Measurements from ENCODE around the gene ARID3A.

ARID3A gene

DNA sequence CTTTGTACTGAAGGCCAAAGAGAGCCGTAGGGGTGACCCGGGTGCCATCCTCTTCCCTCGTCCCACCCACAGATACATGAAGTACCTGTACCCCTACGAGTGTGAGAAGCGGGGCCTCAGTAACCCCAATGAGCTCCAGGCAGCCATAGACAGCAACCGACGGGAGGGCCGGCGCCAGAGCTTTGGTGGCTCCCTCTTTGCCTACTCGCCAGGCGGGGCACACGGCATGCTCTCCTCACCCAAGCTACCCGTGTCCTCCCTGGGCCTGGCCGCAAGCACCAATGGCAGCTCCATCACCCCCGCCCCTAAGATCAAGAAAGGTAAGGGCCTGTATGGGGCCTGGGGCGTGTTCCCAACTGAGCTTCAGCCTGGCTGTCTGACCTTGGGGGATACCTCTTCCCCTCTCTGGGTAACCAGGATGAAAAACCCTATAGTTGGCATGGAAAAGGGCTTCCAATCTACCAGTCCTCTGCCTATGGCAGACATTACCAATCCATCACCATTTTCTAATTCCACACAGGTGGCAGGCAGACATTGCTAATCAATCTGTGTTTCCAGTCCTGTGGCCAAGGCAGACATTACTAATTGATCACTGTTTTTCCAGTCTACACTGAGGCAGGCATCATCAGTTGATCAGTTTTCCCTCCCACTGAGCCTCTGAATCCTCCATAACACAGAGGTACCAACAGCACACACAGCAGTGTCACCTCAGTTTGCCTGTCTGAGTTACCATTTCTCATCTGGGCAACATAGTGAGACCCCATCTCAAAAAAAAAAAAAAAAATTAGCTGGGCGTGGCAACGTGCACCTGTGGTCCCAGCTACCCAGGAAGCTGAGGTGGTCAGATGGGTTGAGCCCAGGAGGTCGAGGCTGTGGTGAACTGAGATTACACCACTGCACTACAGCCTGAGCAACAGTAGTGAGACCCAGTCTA lies 39.2 kb downstream of the ARID3A start:
- DNase-seq (ENCODE audit: low read depth): no peak

DNA sequence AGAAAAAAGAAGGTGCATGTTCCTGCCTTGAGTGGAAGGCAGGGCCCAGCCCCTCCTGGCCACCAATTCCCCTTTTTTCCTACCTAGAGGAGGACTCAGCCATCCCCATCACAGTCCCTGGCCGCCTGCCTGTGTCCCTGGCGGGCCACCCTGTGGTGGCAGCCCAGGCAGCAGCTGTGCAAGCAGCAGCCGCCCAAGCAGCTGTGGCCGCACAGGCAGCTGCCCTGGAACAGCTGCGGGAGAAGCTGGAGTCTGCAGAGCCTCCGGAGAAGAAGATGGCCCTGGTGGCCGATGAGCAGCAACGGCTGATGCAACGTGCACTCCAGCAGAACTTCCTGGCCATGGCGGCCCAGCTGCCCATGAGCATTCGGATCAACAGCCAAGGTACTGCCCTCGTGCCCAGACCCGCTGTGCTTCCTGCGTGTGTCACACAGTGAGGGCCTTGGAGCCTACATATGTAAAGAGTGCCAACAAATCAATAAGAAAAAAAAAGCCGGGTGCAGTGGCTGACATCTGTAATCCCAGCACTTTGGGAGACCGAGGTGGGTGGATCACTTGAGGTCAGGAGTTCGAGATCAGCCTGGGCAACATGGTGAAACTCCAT lies 40.8 kb downstream of the ARID3A start:
- DNase-seq (ENCODE audit: low read depth): no peak

DNA sequence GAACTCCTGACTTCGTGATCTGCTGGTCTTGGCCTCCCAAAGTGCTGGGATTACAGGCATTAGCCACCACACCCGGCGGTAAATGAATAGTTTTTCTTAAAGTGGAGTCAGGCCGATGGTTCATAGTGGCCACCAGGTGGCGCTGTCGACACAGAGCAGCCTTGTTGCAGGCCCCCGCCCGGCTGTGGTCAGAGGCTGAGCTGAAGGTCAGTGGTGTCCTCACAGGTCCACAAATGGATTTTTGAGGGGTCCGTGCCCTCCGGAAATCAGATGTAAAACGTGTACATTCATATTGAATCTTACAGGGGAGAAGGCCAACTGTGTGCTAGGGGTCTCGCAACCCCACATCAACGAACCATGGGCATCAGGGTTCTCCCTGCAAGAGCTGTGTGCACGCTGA lies 44.9 kb downstream of the ARID3A start:
- DNase-seq (ENCODE audit: low read depth): no peak

DNA sequence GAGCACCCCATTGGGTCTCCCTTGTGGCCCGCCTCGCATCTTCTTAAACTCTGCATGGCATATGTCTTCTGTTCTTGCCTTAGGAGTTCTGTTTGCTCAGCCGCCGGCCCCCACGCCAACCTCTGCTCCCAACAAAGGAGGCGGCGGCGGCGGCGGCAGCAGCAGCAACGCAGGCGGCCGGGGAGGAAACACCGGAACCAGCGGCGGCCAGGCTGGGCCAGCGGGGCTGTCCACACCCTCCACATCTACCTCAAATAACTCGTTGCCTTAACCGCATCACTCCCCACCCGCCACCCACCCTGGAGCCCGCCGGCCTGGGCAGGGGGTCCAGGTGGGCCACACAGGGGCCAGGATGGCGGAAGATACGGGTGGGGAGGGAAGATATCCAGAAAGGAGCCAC lies 46.0 kb downstream of the ARID3A start:
- DNase-seq (ENCODE audit: low read depth): no peak

DNA sequence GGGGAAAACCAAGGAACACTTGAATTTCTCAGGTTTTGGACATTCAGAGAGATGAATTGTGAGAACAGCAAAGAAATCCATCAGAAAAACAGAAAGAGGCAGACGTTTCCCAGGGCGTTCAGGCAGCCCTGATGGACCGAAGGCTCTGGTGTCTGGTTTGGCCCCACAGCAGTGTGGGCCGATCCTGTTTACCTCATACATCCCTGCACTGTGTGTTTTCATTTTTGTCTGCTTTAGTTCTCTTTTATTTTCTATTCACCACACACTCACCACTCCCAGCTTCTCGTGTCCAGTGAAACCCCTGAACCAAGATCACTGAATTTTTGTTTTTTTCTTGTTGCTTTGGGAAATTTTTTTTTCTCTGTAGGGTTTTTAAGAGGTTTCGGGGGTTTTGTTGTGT lies 46.4 kb downstream of the ARID3A start:
- DNase-seq (ENCODE audit: low read depth): no peak

DNA sequence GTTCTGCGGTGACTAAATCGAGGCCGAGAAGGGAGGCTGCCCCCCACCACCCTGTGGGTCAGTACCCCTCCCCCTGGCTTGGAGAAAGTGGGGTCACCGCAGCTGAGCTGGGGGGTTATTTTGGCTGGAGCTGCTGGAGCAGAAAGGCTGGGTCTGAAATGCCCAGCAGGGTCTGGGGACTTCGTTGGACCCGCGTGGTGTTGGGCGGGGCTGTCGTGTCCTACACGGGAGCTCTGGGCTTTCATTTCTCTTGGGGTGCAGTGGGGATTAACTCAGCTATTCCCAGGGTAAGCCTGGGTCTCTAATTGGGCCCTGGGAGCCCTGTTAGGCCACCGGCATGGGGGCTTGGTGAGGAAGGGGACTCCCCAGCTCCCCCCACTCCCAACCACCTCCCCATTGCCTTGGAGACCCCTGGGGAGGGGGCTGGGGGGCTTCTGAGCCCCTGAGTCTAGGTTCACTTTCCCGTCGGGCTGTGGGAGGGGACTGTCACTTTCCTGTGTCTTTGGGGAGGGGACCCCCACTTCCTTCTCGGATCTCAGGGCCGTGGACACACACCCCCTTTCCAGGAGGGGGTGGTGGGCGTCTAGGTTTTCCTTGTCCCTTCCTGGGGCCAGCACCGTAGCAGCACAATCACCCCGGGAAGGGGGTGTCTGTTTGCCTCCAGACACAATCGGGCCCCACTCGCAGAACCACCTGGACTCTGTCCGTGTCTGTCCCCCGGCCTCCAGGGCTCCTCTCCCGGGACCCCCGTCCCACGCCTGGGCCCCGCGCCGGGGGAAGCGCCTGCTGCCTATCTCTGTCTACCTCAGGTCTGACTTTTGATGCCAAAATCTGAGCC lies 48.1 kb downstream of the ARID3A start:
- DNase-seq (ENCODE audit: low read depth): no peak

DNA sequence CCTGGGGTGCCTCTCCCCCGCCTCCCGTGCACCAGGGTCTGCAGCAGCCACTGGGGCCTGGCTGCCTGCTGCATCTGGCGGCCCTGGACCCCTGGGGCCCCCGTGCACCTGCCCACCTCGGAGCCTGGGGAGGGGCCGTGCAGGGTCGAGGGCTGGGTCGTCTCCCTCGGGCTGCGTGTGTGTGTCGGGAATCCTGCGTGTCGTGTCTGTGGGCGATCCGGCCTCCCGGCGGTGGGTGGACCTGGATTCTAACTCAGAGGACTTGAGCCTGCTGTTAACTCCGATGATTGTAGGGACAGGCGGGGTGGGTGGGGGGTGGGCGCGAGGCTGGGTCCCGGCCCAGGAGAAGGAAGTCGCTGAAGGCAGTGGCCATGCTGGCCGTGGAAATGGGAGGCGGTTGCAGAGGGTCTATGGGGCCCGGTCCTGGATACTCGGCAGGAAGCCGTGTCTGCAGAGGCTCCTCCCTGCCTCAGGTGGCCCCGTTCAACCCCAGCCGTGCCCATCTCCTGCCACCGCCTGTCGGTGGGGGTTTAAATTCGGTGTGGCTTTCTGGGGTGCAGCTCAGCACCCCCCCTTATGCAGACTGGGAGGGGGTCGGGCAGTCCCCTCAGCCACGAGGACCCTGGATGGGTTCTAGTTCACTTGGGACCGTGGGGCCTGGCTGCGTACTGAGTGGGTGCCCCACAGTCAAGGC lies 48.9 kb downstream of the ARID3A start:
- DNase-seq (ENCODE audit: low read depth): no peak

DNA sequence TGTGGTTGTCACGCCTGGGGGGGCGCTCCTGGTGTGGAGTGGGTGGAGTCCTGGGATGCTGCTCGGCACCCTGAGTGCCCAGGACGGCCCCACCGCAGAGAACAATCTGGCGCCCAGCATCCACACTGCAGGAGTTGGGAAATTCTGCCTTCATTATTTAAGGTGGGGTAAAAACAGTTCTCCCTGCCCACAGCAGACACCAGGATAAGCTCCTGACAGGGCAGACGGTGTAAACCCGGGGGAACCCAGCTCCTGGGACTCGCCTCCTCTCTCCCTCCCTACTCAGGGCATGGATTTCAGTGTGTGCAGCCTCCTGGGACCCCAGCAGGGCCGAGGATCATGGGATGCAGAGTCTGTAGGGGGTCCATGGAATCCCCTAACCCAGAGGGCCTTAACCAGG lies 50.6 kb downstream of the ARID3A start:
- no peak for DNase-seq (ENCODE audit: low read depth)

DNA sequence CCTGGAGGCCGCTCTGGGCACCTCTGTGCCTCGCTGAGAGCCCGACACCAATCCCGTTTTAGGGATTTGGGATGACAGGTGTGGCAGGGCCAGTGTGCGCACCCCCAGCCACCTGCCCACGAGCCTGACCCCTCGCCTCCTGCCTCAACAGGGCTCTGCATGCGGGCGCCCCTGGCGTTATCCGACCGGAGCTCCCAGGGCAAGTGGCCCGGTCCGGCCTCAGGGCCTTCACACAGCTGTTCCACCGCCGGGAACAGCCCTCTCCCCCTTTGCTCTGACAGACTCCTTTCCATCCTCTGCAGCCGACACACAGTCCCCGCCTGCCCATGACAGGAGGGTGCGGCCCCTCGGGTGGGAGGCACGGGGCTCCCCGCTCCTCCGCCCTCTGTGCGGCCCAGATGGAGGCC lies 51.2 kb downstream of the ARID3A start:
- DNase-seq (ENCODE audit: low read depth): no peak

DNA sequence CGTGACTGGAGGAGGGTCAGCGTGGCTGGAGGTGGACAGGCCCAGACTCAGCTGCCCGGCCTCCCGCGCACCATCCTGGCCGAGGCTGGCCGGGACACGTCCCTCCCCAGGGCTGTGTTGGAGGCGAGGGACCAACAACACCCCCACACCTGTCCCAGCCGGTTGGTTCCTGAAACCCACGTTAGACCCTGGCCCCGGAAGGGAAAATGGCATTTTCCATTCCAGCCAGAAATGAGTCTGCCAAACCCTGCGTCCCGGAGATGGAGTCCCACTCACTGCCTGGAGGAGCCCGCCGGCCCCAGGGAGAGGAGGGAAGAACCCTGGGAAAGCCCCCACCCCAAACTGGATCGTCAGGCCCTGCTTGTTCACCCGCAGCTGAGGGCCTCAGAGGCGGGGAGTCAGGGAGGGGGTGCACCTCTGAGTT lies 53.5 kb downstream of the ARID3A start:
- no peak for DNase-seq (ENCODE audit: low read depth)

DNA sequence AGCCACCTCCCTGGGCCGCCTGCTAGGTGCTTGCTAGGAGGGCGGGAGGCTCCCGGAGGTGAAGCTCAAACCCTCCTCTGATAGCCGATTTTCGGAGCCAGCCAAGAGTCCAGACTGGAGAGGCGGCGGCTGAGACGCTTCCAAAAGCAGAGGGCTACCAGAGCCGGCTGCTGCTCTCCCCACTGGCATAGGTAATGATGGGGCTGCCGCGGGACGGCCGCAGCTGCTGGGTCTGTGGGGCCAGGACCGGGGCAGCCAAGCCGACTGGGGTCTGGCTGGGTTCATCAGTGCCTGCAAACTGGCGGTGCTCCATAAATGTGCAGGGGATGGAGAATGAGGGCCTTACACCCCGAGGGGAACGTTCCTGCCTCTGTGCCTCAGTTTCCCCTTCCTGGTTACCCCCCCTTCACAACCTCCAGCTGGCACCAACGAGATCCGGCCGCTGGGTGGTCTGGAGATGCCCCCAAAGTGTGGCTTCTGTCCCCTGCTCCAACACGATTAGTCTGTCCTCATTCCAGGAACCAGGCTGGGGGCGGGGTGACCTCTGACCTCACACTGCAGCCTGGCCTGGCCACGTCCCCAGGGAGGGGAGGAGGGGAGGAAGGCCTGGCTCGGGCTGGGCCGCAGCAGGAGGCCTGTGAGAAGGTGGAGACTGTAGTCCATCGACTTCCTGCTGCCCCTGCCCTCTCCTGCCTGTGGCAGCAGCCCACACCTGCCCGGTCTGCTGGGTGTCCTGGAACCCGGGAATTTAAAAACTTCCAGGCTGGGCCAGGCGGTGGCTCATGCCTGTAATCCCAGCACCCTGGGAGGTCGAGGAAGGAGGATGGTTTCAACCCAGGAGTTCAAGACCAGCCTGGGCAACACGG lies 54.5 kb downstream of the ARID3A start:
- peak; percentile 23 for DNase-seq (ENCODE audit: low read depth)

DNA sequence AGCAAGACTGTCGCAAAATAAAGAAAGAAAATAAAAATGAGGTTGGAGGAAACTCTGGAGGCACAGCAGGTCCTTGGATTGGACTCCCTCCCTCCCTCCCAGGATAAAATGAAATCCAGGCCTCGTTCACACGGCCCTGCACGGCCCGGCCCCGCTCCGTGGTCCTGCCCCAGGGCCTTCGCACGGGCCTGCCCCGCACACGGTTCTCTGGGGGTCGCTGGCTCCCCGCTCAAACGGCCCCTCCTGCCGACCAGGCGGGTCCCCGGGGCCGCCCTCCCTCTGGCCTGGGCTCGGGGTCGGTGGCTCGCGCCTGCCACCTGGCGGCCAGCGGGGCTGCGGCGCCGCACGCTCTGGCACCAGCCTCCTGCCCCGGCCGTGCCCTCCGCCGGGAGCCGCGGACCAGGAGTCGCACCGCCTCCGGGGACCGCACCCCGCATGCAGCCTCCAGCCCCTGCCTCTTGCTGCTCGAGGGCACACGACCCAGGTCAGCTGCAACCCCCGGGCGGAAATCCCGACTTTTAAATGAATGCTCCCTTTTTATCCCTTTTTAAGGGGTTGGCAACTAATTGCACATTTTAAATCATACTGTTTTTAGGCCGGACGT lies 56.8 kb downstream of the ARID3A start:
- DNase-seq (ENCODE audit: low read depth): peak; percentile 65

DNA sequence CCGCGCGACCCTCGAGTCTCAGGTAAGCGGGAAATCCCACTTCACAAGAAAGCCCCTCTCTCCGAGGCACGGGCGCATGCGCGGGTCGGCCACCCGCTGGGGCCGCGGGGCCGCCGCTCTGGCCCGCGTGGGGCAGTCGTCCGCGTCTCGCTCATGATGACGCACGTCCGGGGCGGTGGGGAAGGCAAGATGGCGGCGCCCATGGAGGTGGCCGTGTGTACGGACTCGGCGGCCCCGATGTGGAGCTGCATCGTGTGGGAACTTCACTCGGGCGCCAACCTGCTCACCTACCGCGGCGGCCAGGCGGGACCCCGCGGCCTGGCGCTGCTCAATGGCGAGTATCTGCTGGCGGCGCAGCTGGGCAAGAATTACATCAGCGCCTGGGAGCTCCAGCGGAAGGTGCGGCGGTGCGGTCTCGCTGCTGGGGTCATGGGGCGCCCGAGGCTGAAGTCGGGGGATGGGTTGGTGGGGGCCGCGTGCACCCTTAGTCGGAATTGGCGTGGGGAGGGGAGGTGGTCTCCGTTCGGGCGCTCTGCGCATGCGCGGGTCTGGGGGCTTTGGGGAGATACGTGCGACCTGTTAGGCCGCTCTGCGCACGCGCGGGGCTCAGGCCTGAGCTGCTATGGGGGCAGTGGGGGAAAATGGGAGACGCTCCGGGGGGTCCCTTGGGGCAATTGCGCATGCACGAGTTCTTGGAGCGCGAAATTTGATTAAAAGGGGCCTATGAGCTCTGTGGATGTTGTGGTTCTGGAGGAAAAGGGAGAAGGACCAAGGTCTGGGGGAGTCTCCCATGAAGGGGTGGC lies 58.5 kb downstream of the ARID3A start, which contains the start of gene WDR18:
WDR18 (plus strand) TSS at position 181 of the 803 bp plus-strand sequence; CDS start at position 190, 9 bp downstream.
- peak; percentile 90 for DNase-seq (ENCODE audit: low read depth)

DNA sequence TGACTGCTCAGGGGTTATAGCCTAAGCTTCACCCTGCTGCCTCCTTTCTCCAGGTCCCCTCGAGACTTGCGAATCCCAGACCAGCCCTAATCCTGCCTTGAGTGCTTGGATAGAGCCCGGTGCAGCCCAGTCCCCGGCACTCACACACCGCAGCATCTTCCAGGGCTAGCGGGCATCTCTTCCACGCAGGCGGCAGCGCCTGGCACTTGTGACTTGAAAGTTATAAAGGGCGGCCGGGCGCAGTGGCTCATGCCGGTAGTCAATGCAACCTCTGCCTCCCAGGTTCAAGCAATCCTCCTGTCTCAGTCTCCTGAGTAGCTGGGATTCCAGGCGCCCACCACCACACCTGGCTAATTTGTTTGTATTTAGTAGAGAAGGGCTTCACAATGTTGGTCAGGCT lies 60.2 kb downstream of the ARID3A start:
- DNase-seq (ENCODE audit: low read depth): no peak

DNA sequence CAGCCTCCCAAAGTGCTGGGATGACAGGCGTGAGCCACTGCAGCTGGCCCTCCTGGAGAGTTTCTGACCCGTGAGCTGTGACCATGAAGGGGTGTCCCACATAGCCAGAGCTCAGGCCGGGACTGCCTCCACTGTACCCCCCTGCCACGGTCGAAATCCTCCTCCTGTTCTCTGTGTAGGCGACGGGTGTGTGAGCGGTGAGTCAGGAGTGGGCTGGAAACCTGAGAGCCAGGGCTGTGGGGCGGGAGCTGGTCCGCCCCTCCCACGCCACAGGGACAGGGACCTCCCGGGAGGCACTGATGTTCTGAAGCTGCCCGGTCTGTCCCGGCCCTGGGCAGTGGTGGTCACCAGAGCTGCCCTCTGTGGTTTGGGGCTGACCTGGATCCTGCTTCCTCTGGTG lies 62.2 kb downstream of the ARID3A start:
- DNase-seq (ENCODE audit: low read depth): no peak

DNA sequence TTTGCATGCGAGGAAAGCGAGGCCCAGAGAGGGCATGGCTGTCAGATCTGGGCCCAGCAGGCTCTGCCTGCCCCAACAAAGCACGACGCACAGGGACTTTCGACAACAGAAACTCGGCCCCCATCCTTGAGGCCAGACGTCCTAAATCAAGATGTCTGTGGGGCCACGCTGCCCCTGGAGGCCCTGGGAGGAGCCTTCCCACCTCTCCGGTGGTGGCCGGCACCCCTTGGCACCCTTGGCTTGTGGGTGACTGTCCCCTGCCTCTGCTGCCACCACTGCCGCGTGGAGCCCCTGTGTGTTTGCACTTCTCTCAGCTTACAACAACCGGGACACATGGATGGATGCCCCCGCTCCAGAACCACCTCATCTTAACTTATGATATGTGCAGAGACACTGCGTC lies 62.7 kb downstream of the ARID3A start:
- DNase-seq (ENCODE audit: low read depth): no peak

DNA sequence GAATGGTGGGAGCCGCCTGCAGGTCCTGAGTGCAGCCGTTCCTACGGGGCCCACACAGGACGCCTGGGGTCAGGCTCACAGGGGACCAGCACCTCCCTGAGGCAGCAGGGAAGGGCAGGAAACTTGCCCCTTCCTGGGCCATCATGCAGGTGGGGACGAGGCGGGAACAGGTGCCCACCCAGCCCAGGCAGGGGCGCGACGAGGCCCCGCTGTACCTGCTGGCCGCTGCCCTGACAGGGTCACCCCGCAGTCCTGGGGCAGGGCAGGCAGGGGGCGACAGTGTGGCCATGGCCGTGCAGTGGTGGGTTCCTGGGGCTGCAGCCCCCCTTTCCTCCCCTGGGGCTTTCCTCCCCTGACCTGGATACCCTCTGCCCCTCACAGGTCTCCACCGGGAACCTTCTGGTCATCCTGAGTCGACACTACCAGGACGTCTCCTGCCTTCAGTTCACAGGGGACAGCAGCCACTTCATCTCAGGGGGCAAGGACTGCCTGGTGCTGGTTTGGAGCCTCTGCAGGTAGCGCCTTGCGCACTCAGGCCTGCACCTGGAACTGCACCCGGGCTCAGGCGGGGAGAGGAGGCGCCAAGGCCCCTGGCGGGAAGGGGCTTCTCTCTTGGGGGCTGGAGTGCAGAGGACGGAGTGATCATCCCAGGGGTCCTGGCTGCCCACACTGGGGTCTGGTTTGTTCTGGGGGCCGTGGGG lies 63.7 kb downstream of the ARID3A start:
- no peak for DNase-seq (ENCODE audit: low read depth)

DNA sequence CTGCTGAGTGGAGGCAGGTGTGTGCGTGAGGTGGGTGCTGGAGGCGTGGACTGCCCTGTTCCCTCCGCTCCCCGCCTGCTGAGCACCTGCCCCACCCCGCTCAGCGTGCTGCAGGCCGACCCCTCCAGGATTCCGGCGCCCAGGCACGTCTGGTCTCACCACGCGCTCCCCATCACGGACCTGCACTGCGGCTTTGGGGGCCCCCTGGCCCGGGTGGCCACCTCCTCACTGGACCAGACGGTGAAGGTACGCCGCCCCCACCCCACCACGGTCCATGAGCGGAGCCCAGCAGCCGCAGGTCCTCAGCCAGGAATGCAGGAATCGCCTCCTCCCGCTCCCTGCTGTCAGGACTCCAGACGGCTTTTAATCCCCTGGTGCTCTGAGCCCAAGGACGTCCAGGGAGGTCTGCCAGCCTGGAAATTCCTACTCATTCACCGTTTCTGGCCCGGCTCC lies 64.3 kb downstream of the ARID3A start:
- no peak for DNase-seq (ENCODE audit: low read depth)

DNA sequence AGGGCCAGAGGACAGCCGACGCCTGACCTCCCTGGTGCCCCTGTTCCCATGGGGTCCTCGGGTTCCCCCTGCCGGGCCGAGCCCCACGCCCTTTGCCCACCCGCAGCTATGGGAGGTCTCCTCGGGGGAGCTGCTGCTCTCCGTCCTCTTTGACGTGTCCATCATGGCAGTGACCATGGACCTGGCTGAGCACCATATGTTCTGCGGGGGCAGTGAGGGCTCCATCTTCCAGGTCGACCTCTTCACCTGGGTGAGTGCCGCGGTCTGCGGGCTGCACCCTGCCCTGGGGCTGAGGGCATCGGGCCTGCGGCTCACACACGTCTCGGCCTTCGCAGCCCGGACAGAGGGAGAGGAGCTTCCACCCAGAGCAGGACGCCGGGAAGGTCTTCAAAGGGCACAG lies 64.9 kb downstream of the ARID3A start:
- DNase-seq (ENCODE audit: low read depth): no peak
